Endothelial cell (in vitro differentiated cells): Measurements from ENCODE around the gene TENM4. TPM values are rescaled to one million over a fixed set of nuclear protein-coding genes. Genes with fewer than 3 reads are reported as not detected.

Experiments used
- DNase-seq: peaks from one replicate; pipeline ENCODE4 v3.0.0; 2021; ENCODE audit warnings: low spot score
- H3K27ac Mint-ChIP-seq: one replicate; pipeline ENCODE4 v1.8.0; 2021; ENCODE audit warnings: mixed read lengths, inconsistent platforms; ENCODE audit not compliant: unreplicated experiment
- H3K27me3 Mint-ChIP-seq: one replicate; pipeline ENCODE4 v1.8.0; 2021; ENCODE audit warnings: mild to moderate bottlenecking, moderate library complexity, mixed read lengths, inconsistent platforms; ENCODE audit not compliant: unreplicated experiment
- H3K36me3 Mint-ChIP-seq: one replicate; pipeline ENCODE4 v1.8.0; 2021; ENCODE audit warnings: mild to moderate bottlenecking, low read depth, mixed read lengths, inconsistent platforms; ENCODE audit not compliant: unreplicated experiment
- H3K4me1 Mint-ChIP-seq: one replicate; pipeline ENCODE4 v1.8.0; 2021; ENCODE audit warnings: mild to moderate bottlenecking, mixed read lengths, inconsistent platforms; ENCODE audit not compliant: unreplicated experiment
- H3K4me3 Mint-ChIP-seq: one replicate; pipeline ENCODE4 v1.8.0; 2021; ENCODE audit warnings: mild to moderate bottlenecking, mixed read lengths, inconsistent platforms; ENCODE audit not compliant: unreplicated experiment
- H3K9me3 Mint-ChIP-seq: one replicate; pipeline ENCODE4 v1.8.0; 2021; ENCODE audit warnings: mixed read lengths, inconsistent platforms; ENCODE audit not compliant: unreplicated experiment
- CTCF ChIP-seq: fragments of 200-600 bp; sonication (generic); IDR thresholded peaks from one replicate; pipeline ENCODE4 v1.5.0; 2021; ENCODE audit warnings: antibody characterized with exemption; ENCODE audit not compliant: unreplicated experiment
- total RNA-seq: library from RNA; stranded (reverse); fragmentation: NEBNext Ultra II Directional; extraction: Animal tissue kit (Norgen Biotek cat#: 25700); gene quantifications from one replicate; pipeline ENCODE4 v1.2.1, GENCODE V29; 2021; ENCODE audit not compliant: unreplicated experiment

TENM4 gene
- total RNA-seq, 1 donor from 2014 or later: 1.8 TPM

GRCh38 chr11:78676026-78676557 is 764.7 kb downstream of the TENM4 start:
- Mint-ChIP-seq H3K4me3 (no peak overlapping the region), H3K27ac (no peak overlapping the region)

GRCh38 chr11:78672850-78673620 is 767.8 kb downstream of the TENM4 start:
- H3K4me1 Mint-ChIP-seq: no peaks in the 10 kb centered on the region
- peaks cover 3% of the 10 kb centered on the region for H3K27me3 Mint-ChIP-seq
- DNase-seq: no peak
- H3K27ac Mint-ChIP-seq: no peak overlapping the region
- H3K4me3 Mint-ChIP-seq: no peak overlapping the region
- no peaks in the 10 kb centered on the region for H3K36me3 Mint-ChIP-seq
- H3K9me3 Mint-ChIP-seq: no peaks in the 10 kb centered on the region
- TF ChIP-seq CTCF: no peak

More at GRCh38 chr11:78676026-78676557, 764.7 kb downstream of the TENM4 start:
- no peak for TF ChIP-seq CTCF
- no peaks in the 10 kb centered on the region for H3K9me3 Mint-ChIP-seq
- peaks cover 2% of the 10 kb centered on the region for H3K27me3 Mint-ChIP-seq
- H3K36me3 Mint-ChIP-seq: no peaks in the 10 kb centered on the region
- no peak for DNase-seq
- H3K4me1 Mint-ChIP-seq: no peaks in the 10 kb centered on the region

- TF ChIP-seq CTCF: no peak
- H3K9me3 Mint-ChIP-seq: no peaks in the 10 kb centered on the region
- peaks cover 2% of the 10 kb centered on the region for H3K27me3 Mint-ChIP-seq
- no peak overlapping the region for H3K4me3 Mint-ChIP-seq
- no peaks in the 10 kb centered on the region for H3K36me3 Mint-ChIP-seq
- DNase-seq: no peak
- no peak overlapping the region for H3K27ac Mint-ChIP-seq
- H3K4me1 Mint-ChIP-seq: no peaks in the 10 kb centered on the region
Observed at GRCh38 chr11:78669249-78669648, 771.6 kb downstream of the TENM4 start.

- Mint-ChIP-seq H3K9me3 (no peaks in the 10 kb centered on the region), H3K27ac (no peak overlapping the region)
- no peak for DNase-seq
Observed at GRCh38 chr11:78667461-78667860, 773.4 kb downstream of the TENM4 start.

More at GRCh38 chr11:78667461-78667860, 773.4 kb downstream of the TENM4 start:
- H3K4me1 Mint-ChIP-seq: no peaks in the 10 kb centered on the region
- H3K4me3 Mint-ChIP-seq: no peak overlapping the region
- TF ChIP-seq CTCF: no peak
- H3K36me3 Mint-ChIP-seq: no peaks in the 10 kb centered on the region
- H3K27me3 Mint-ChIP-seq: peaks cover 2% of the 10 kb centered on the region
